Trophoblast cell (in vitro differentiated cells and primary cell): ENCODE results near the gene CDK6.

Experiments used
- DNase-seq, 2 donors: peaks; one replicate each; pipeline ENCODE4 v3.0.0-alpha.2; 2016
- H2AFZ ChIP-seq: 2 replicates; pipeline ENCODE4 v1.6.1; 2013; ENCODE audit warnings: low read length, moderate library complexity, mild to moderate bottlenecking; ENCODE audit not compliant: insufficient read depth, poor library complexity
- H2AK5ac ChIP-seq: 2 replicates; pipeline ENCODE4 v1.6.1; 2013; ENCODE audit warnings: mild to moderate bottlenecking, low read length
- H2BK120ac ChIP-seq: 2 replicates; pipeline ENCODE4 v1.6.1; 2013; ENCODE audit warnings: low read length, mild to moderate bottlenecking, moderate library complexity; ENCODE audit not compliant: insufficient read depth, poor library complexity
- H2BK12ac ChIP-seq: 2 replicates; pipeline ENCODE4 v1.6.1; 2013; ENCODE audit warnings: mild to moderate bottlenecking, low read length, moderate library complexity
- H2BK5ac ChIP-seq: 2 replicates; pipeline ENCODE4 v1.6.1; 2013; ENCODE audit warnings: low read length, low read depth, moderate library complexity, mild to moderate bottlenecking; ENCODE audit not compliant: poor library complexity
- H3K14ac ChIP-seq: 2 replicates; pipeline ENCODE4 v1.6.1; 2013; ENCODE audit warnings: mild to moderate bottlenecking, low read length
- H3K18ac ChIP-seq: 2 replicates; pipeline ENCODE4 v1.6.1; 2013; ENCODE audit warnings: mild to moderate bottlenecking, low read length
- H3K23ac ChIP-seq: 2 replicates; pipeline ENCODE4 v1.6.1; 2013; ENCODE audit warnings: low read length
- H3K27ac ChIP-seq: 2 replicates; pipeline ENCODE4 v1.5.1; 2013; ENCODE audit warnings: low read depth, mild to moderate bottlenecking, inconsistent platforms, low read length, moderate library complexity
- H3K27me3 ChIP-seq: 2 replicates; pipeline ENCODE4 v1.6.1; 2013; ENCODE audit warnings: inconsistent platforms, mild to moderate bottlenecking, low read length, moderate library complexity; ENCODE audit not compliant: insufficient read depth
- H3K36me3 ChIP-seq, 2 experiments: 1 replicate in 1 of 2; 2 replicates in 1 of 2; pipeline ENCODE4 v1.6.1; 2013; ENCODE audit warnings: low read length in 2 of 2, mild to moderate bottlenecking in 2 of 2, moderate library complexity in 1 of 2; ENCODE audit not compliant: insufficient read depth in 2 of 2, control insufficient read depth in 1 of 2
- H3K4ac ChIP-seq: 2 replicates; pipeline ENCODE4 v1.6.1; 2013; ENCODE audit warnings: low read depth, mild to moderate bottlenecking, low read length, moderate library complexity
- H3K4me1 ChIP-seq, 2 experiments: 1 replicate in 1 of 2; 2 replicates in 1 of 2; pipeline ENCODE4 v1.6.1; 2013; ENCODE audit warnings: low read length in 2 of 2, mild to moderate bottlenecking in 2 of 2, moderate library complexity in 1 of 2; ENCODE audit not compliant: insufficient read depth in 2 of 2, control insufficient read depth in 1 of 2
- H3K4me2 ChIP-seq: 2 replicates; pipeline ENCODE4 v1.6.1; 2013; ENCODE audit warnings: inconsistent platforms, mild to moderate bottlenecking, low read length, moderate library complexity
- H3K4me3 ChIP-seq: 2 replicates; pipeline ENCODE4 v1.5.1; 2013; ENCODE audit warnings: mild to moderate bottlenecking, low read depth, low read length, inconsistent platforms
- H3K79me1 ChIP-seq: one replicate; pipeline ENCODE4 v1.6.1; 2013; ENCODE audit warnings: low read length
- H3K79me2 ChIP-seq: 2 replicates; pipeline ENCODE4 v1.6.1; 2013; ENCODE audit warnings: low read length, mild to moderate bottlenecking; ENCODE audit not compliant: control insufficient read depth, insufficient read depth, poor library complexity
- H3K9ac ChIP-seq: 2 replicates; pipeline ENCODE4 v1.6.1; 2013; ENCODE audit warnings: mild to moderate bottlenecking, low read length
- H3K9me3 ChIP-seq: 2 replicates; pipeline ENCODE4 v1.6.1; 2013; ENCODE audit warnings: low read depth, mild to moderate bottlenecking, control low read depth, inconsistent platforms, low read length; ENCODE audit not compliant: insufficient read depth
- H4K12ac ChIP-seq: 2 replicates; pipeline ENCODE4 v1.6.1; 2013; ENCODE audit warnings: low read depth, mild to moderate bottlenecking, low read length, moderate library complexity
- H4K8ac ChIP-seq: 2 replicates; pipeline ENCODE4 v1.6.1; 2013; ENCODE audit warnings: low read depth, mild to moderate bottlenecking, low read length, moderate library complexity
- H4K91ac ChIP-seq: one replicate; pipeline ENCODE4 v1.6.1; 2013; ENCODE audit warnings: low read depth, mild to moderate bottlenecking, low read length, moderate library complexity
- WGBS: extraction: QIAGEN DNeasy Blood & Tissue Kit; methylation state at CpG from one replicate; pipeline ENCODE4 v1.1.7; 2013; ENCODE audit warnings: missing lambda C conversion rate; ENCODE audit not compliant: insufficient read length, insufficient coverage; ENCODE audit errors: extremely low coverage; 5-methylcytosine and 5-hydroxymethylcytosine counted together

The CDK6 gene

DNA sequence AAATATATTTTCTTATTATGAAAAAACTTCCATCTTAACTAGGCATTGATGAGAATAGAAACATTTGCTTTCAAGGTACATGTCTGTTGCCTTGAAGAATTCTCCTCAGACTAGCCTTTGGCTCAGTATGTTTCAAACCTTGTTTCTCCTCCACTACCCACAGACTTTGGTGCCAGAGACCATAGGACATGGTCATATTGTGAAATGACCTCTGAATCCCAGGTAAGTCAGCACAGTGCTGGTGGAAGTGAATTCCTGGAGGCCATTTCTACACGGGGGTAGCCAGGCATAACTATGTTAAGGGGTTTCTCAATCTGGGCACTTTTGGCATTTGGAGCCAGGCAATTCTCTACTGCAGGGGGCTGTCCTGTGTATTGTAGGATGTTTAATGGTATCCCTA, 133.8 kb downstream of the CDK6 start:
- Histone ChIP-seq H4K8ac (no peak overlapping the region), H3K9ac (peak overlapping the region; percentile 41), H3K4me1 (peaks cover 0 to 7% of the 10 kb centered on the region in 2 experiments), H2AFZ (no peak overlapping the region), H2BK120ac (no peak overlapping the region), H4K91ac (no peak overlapping the region), H3K79me2 (no peaks in the 10 kb centered on the region), H3K14ac (no peak overlapping the region), H3K27ac (no peak overlapping the region), H3K4me2 (no peak overlapping the region), H3K23ac (no peak overlapping the region), H3K79me1 (no peaks in the 10 kb centered on the region), H2BK12ac (no peak overlapping the region), H3K36me3 (no peaks in the 10 kb centered on the region), H3K4ac (no peak overlapping the region), H2AK5ac (no peak overlapping the region), H4K12ac (no peak overlapping the region), H3K27me3 (no peaks in the 10 kb centered on the region), H3K18ac (no peak overlapping the region), H3K4me3 (no peak overlapping the region), H3K9me3 (no peaks in the 10 kb centered on the region), H2BK5ac (no peak overlapping the region)
- DNase-seq = no peak
- no CpG with 5 or more reads among the region's 1 CpG for WGBS

DNA sequence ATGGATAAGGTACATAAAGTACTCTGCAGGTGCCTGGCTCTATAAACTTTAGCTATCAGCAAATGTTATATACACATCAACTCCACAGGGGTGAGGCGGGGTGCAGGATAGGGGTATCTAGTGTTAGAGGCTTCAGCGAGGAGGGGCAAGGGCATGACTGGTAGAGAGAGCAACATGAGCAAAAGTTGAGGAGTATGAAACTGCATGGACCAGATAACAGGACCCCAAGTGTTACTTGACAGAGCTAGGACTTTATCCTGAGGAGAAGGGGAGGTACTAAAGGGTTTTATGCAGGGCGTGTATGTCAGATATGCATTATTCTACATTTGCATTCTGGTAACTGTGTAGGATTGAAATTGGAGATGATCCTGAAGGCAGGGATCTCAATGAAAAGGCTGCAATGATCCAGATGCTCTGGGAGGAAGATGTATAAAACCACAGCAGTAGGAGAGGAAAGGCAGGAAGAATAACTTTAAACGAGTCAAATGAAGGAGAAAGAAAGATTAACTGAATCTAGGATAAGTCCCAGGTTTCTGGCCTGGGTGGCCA, 136.3 kb downstream of the CDK6 start:
- Histone ChIP-seq H2AFZ (no peak overlapping the region), H3K9me3 (no peaks in the 10 kb centered on the region), H3K4me3 (no peak overlapping the region), H2BK5ac (no peak overlapping the region), H3K14ac (no peak overlapping the region), H3K4me1 (peaks cover 2 to 7% of the 10 kb centered on the region in 2 experiments), H3K79me2 (peaks cover 2% of the 10 kb centered on the region), H3K23ac (no peak overlapping the region), H3K18ac (no peak overlapping the region), H3K4ac (no peak overlapping the region), H3K9ac (no peak overlapping the region), H2BK120ac (no peak overlapping the region), H4K91ac (no peak overlapping the region), H2BK12ac (no peak overlapping the region), H3K79me1 (peaks cover 10% of the 10 kb centered on the region), H3K27me3 (no peaks in the 10 kb centered on the region), H3K4me2 (no peak overlapping the region), H2AK5ac (no peak overlapping the region), H3K27ac (no peak overlapping the region), H4K12ac (no peak overlapping the region), H3K36me3 (no peaks in the 10 kb centered on the region), H4K8ac (no peak overlapping the region)
- no CpG with 5 or more reads among the region's 4 CpGs for WGBS
- no peak for DNase-seq

DNA sequence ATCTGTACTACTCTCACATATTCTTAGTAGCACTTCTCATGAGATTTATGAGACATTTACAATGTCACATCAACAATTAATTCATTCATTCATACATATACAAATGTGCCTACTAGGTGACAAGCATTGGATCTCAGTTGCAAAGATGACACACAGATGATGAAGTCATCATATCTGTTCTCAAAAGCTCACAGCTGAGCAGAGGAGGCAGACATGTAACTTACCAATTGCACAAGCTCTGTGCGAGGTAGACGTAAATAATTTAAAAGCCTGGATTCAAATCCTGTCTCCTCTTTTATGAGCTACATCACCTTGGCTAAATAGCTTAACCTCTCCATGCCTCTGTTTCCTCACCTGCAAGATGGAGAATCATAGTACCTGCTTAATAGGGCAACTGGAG, 136.8 kb downstream of the CDK6 start:
- H3K79me1 ChIP-seq = peaks cover 10% of the 10 kb centered on the region
- no peak overlapping the region for H2BK12ac ChIP-seq

DNA sequence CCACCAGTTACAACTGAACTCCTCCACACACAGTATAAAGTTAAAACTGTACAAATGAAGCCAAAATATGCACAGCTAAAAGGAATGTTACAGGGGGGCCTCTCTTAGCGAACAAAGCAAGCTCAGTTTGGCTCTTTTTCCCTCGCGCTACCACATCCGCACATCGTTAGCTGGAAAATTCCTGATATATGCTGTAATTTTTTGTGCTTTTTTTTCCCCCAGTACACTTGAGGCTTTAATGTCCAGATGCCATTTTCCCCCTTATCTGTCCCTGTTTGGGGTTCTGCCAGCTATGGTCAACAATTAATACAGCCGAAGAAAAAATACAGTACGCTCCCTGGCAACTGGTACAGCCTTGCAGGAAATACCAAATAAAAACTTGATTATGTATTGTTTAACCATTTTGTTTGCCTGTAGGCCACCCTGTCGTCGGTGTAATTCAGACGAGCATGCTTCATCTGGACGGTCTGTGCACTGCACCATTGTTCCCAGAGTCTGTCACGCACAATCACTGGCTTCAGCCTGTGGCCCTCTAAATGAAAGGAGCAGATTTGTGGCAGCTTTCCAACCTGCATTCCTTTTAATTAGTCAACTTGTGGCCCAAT, 138.0 kb downstream of the CDK6 start:
- Histone ChIP-seq H3K9ac (no peak overlapping the region), H3K23ac (no peak overlapping the region), H3K18ac (peak overlapping the region; percentile 58), H3K9me3 (no peaks in the 10 kb centered on the region), H2AK5ac (no peak overlapping the region), H3K14ac (no peak overlapping the region), H3K4ac (no peak overlapping the region), H4K8ac (no peak overlapping the region), H2BK5ac (peak overlapping the region; percentile 58), H3K4me2 (peak overlapping the region; percentile 44), H3K79me1 (peaks cover 10% of the 10 kb centered on the region), H2AFZ (no peak overlapping the region), H2BK12ac (no peak overlapping the region), H4K91ac (peak overlapping the region; percentile 33), H4K12ac (no peak overlapping the region), H3K4me1 (peaks cover 2 to 7% of the 10 kb centered on the region in 2 experiments), H3K36me3 (no peaks in the 10 kb centered on the region), H3K27ac (peak overlapping the region; percentile 81), H2BK120ac (peak overlapping the region; percentile 20), H3K4me3 (no peak overlapping the region), H3K27me3 (no peaks in the 10 kb centered on the region), H3K79me2 (peaks cover 2% of the 10 kb centered on the region)
- WGBS = no CpG with 5 or more reads among the region's 12 CpGs
- no peak for DNase-seq

More for the DNA sequence above, 136.8 kb downstream of the CDK6 start:
- Histone ChIP-seq H2BK120ac (no peak overlapping the region), H3K9me3 (no peaks in the 10 kb centered on the region), H3K27ac (no peak overlapping the region), H2BK5ac (no peak overlapping the region), H3K9ac (no peak overlapping the region), H2AK5ac (no peak overlapping the region), H3K14ac (no peak overlapping the region), H3K18ac (no peak overlapping the region), H3K4me2 (no peak overlapping the region), H2AFZ (no peak overlapping the region), H3K27me3 (no peaks in the 10 kb centered on the region), H4K12ac (no peak overlapping the region), H3K4me3 (no peak overlapping the region), H4K91ac (no peak overlapping the region), H3K23ac (no peak overlapping the region), H3K4ac (no peak overlapping the region), H3K79me2 (peaks cover 2% of the 10 kb centered on the region), H4K8ac (no peak overlapping the region), H3K4me1 (peaks cover 2 to 7% of the 10 kb centered on the region in 2 experiments), H3K36me3 (no peaks in the 10 kb centered on the region)
- DNase-seq = no peak
- no CpG with 5 or more reads among the region's 2 CpGs for WGBS
